Measurements from ENCODE around the gene ELAPOR1. TPM values are rescaled to one million over a fixed set of nuclear protein-coding genes. Genes with fewer than 3 reads are reported as not detected.
A peak's percentile ranks its signal among the peaks of the same experiment; 100 is the strongest.

The ELAPOR1 gene
- total RNA-seq (100 to 1,000 TPM; 106 to 186 (median 155) TPM), polyA plus RNA-seq (10 to 100 TPM; 46.9 to 82.8 TPM)

- H3K27me3 ChIP-seq: no peaks in the 10 kb centered on the region
- H3K4me3 ChIP-seq: peak within 1 kb of the TSS; percentile 35 to 63 (median 49)
- WGBS, 2 donors: 3 to 5% methylated on average over 46 to 56 of the region's 56 CpGs
- H3K4me1 ChIP-seq: peaks cover 5 to 19% (median 7%) of the 10 kb centered on the region in 3 donors
- H3K36me3 ChIP-seq: no peaks in the 10 kb centered on the region
- DNase-seq (peak; percentile 68 to 87 (median 76)), FAIRE-seq (no peak), ATAC-seq (peak; percentile 56 to 74 (median 69))
- intact Hi-C loops (cut with DNase I): no loop called here
- H3K27ac ChIP-seq: peak within 1 kb of the TSS; percentile 42 to 81 (median 66)
- H3K9me3 ChIP-seq: no peaks in the 10 kb centered on the region
- no peak for TF ChIP-seq CTCF (IDR thresholded peaks at IDR 0.05)
Observed at GRCh38 chr1:109113590-109114341, at the start of gene ELAPOR1. Gene ELAPOR1 (plus strand): TSS chr1:109114115. CDS start chr1:109114184, 69 bp downstream.

- Histone ChIP-seq H3K4me3 (no peak overlapping the region), H3K27me3 (no peaks in the 10 kb centered on the region), H3K36me3 (peaks cover 0 to 11% (median 0%) of the 10 kb centered on the region in 3 donors), H3K4me1 (peaks cover 0 to 6% (median 0%) of the 10 kb centered on the region in 3 donors), H3K27ac (no peak overlapping the region), H3K9me3 (no peaks in the 10 kb centered on the region)
- intact Hi-C loops (cut with DNase I): no loop called here
- no peak for ATAC-seq
- TF ChIP-seq CTCF (IDR thresholded peaks at IDR 0.05): no peak
- no peak for FAIRE-seq
- WGBS, 2 donors: 81 to 95% methylated on average over 3 of the region's 3 CpGs
- no peak for DNase-seq
Observed at GRCh38 chr1:109065137-109065536, 48.8 kb upstream of the ELAPOR1 start.

- Histone ChIP-seq H3K36me3 (peaks cover 0 to 11% (median 0%) of the 10 kb centered on the region in 3 donors), H3K9me3 (no peaks in the 10 kb centered on the region), H3K4me3 (no peak overlapping the region), H3K27me3 (no peaks in the 10 kb centered on the region), H3K4me1 (no peaks in the 10 kb centered on the region), H3K27ac (no peak overlapping the region)
- no peak for ATAC-seq
- WGBS, 2 donors: 79% methylated on average over 8 of the region's 8 CpGs
- DNase-seq: no peak
- no peak for FAIRE-seq
- no peak for TF ChIP-seq CTCF (IDR thresholded peaks at IDR 0.05)
- intact Hi-C loops (cut with DNase I): no loop called here
Observed at GRCh38 chr1:109067883-109068282, 46.0 kb upstream of the ELAPOR1 start.

- H3K4me3 ChIP-seq: no peak overlapping the region
- H3K27ac ChIP-seq: no peak overlapping the region
- intact Hi-C loops (cut with DNase I): no loop called here
- H3K9me3 ChIP-seq: no peaks in the 10 kb centered on the region
- TF ChIP-seq CTCF (IDR thresholded peaks at IDR 0.05): no peak
- H3K36me3 ChIP-seq: peaks cover 0 to 11% (median 0%) of the 10 kb centered on the region in 3 donors
- FAIRE-seq (no peak), ATAC-seq (no peak), DNase-seq (no peak)
- WGBS, 2 donors: 64 to 72% methylated on average over 1 of the region's 1 CpG
- no peaks in the 10 kb centered on the region for H3K27me3 ChIP-seq
- H3K4me1 ChIP-seq: no peaks in the 10 kb centered on the region
Observed at GRCh38 chr1:109069294-109069693, 44.6 kb upstream of the ELAPOR1 start.

All from pancreas (tissue), 10 donors.